ENCODE data around the gene CLIP1.

DNA sequence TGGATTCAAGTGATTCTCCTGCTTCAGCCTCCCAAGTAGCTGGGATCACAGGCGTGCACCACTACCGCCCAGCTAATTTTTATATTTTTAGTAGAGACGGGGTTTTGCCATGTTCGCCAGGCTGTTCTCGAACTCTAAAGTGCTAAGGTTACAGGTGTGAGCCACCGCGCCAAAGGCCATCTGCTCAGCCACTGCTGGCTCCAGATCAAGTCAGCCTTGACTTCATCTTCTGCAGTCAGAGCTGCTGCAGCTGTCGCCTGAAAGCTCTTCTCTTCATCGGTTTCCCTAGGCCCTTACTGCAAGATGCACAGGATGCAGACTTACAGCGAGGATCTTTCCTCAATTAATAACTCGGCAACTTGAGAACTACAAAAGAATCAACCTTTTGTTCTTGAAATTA is 66.8 kb downstream of the CLIP1 start:
- TF ChIP-seq EZH2 (IDR thresholded peaks at IDR 0.05; ENCODE audit: borderline replicate concordance, low read depth, low read length, poor library complexity, severe bottlenecking) (no peak), CTCF (conservative IDR thresholded peaks at IDR 0.05; ENCODE audit: low read depth, low read length) (no peak)

Measured in A673 (cell line).